GM18519 (cell line): Measurements from ENCODE around the gene MCOLN1.

Source experiments
- ATAC-seq: cut with Tn5 transposase; IDR thresholded peaks from one replicate; pipeline ENCODE4 v1.9.1; 2021; ENCODE audit warnings: mild to moderate bottlenecking, moderate library complexity; ENCODE audit not compliant: unreplicated experiment, low FRiP score

MCOLN1 gene

DNA sequence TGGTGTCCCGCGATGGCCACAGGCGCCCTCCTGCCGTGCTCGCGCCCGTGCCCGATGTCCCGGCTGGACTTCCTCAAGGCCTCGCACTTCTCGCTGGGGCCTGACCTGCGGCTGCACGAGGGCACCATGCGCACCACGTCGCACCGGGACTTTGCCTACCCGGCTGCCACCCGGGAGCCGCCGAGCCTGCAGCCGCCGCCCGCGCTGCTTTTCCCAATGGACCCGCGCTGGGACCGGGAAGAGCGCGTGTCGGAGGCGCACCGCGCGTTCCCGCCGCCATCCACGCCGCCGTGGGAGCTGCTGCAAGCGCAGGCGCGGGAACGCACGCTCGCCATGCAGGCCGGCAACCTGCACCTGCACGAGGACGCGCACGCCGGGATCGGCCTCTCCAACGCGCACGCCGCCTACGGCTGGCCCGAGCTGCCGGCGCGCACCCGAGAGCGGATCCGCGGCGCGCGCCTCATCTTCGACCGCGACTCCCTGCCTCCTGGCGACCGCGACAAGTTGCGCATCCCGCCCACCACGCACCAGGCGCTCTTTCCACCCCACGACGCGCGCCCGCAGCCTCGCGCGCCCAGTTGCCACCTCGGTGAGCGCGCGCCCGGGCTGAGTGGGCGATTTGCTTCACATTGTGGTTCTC is 21.5 kb upstream of the MCOLN1 start:
- ATAC-seq = no peak

DNA sequence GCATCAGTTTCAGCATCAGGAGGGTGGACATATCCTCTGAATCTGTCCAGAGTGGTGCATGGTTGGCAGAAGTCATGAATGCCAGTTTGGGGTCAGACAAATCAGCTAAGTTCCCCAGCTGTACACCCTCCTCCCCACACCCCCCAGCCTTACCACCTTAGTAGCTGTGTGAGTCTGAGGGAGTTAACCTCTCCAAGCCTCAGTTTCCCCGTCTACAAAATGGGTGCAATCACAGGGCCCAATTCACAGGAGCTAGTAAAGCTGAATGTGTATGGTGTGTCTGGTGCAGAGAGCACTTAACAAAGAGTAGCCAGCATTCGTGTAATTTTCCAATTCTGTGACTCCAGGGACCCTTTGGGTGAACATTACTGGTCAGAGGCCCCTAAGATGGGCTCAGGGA is 19.9 kb upstream of the MCOLN1 start:
- no peak for ATAC-seq

DNA sequence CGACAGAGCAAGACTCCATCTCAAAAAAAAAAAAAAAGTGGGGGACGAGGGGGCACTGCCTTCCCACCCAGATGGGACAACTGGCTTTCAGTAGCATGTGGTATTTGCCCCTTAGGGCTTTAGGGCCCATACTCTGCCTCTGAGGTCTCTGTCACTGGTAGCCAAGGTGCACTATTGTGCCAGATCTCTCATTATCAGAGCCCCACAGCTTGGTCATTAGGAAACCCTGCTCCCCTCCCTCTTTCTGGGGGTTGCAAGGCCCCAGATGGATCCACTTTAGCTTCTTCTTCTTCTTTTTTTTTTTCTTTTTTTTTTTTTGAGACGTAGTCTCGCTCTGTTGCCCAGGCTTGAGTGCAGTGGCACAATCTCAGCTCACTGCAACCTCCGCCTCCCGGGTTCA is 17.7 kb upstream of the MCOLN1 start:
- no peak for ATAC-seq

DNA sequence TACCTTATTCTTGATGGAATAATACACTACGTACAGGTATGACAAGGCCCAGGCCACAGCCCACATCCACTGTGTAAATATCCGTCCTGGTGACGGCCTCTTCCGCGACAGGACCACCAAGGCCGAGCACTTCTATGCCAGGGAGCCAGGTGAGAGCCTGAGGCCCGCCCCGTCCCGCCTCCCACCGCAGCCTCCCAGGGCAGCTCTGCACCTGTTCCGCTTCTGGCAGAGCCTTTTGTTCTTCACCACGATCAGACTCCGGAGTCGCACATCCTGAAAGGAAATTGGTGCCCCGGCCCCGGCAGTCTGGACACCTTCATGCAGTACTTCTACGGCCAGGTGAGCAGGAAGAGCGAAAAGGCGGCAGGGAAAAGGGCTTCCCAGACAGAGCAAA is 17.1 kb upstream of the MCOLN1 start:
- ATAC-seq = no peak

DNA sequence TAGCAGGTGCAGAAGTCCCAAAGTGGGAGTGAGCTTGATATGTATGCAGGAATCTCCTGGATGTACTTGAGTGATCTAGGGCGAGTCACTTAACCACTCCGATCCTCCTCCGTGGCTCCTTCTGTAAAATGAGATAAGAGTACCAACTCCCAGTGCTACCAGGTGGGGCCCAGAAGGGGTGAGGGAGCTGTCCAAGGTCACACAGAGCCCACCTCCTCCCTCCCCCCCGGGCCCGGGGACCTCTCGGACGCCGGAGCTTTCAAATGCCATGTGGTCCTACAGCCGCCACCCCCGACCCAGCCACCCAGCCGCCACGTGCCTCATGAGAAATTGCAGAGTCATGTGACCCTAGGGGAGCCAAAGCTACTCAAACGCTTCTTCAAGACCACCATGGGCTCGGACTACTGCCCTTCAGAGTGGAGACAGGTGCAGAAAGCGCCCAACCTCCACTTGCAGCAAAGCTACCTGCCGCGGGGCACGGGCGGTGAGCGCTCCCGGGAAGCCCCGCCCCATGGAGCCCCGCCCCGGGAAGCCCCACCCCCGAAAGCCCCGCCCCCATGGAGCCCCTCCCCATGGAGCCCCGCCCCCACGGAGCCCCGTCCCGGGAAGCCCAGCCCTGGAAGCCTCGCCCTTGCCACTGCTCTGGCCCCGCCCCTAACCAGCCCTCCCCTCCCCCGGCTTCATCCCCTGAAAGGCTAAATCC is 16.6 kb upstream of the MCOLN1 start:
- ATAC-seq = no peak

DNA sequence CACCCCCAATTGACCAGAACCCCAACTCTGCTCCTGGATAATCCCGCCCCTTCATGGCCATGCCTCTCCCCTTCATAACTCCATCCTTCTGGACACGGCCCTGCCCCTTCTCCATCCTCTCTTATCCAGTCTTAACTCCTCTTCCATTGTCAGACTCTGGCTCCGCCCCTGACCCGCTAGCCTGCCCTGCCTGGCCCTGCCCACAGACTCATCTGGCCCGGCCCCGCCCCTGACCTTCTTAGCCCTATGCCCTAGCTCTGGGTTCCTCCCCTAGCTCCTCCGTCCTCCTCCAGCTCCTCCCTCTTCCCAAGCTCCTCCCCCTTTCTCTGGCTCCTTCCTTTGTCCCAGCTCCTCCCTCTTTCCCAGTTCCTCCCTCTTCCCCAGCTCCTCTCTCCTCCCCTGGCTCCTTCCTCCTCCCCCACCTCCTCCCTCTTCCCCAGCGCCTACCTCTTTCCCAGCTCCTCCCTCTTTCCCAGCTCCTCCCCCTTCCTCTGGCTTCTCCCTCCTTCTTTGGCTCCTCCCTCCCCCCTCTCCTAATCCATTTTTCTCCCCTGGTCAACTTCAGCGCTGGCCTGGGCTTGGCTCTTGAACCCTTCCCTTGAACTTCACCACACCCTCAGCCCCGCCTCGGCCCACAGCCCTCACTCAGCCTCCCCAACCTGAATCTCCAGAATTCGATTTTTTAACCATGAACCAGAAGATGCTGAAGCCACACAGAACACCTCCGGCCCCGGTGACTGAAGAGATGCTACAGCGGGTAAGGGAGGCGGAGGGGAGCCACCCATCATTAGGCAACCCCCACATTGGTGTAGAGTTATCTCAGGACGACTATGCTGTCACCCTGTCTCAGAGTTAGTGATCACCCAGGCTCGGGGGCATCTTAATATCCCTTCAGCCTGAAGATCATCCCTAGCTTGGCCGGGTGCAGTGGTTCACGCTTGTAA is 15.8 kb upstream of the MCOLN1 start:
- ATAC-seq = no peak

DNA sequence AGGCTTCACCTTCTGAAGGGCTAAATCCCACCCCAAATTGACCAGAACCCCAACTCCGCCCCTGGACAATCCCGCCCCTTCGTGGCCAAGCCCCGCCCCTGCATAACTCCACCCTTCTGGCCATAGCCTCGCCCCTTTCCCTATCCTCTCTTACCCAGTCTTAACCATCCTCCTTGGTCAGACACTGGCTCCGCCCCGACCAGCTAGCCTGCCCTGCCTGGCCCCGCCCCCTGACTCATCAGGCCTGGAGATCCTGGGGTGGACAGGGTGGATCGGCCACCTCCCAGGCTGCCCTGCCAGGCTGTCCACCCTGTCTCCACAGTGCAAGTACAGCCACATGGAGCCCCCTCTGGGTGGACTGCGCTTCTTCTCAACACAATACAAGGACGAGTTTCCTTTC is 14.5 kb upstream of the MCOLN1 start:
- ATAC-seq = no peak

DNA sequence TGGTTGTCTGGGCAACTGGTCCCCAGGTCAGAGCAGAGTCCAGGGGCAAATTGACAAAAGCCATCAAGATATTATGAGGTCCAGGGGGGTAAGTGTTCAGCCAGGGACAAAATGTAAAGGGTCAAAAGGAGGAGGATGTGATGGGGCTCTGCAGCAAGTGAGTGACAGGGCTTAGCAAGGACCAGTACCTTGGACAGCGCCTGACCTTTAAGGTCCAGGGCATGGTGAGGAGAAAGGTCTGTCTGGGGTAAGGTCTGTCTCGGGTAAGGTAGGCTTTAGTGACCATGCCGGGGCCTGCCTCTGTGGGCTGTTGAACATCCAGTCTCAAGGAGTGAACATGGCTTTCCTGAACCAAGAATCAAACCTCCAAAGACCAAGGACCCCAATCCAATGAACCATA is 12.8 kb upstream of the MCOLN1 start:
- ATAC-seq = no peak

DNA sequence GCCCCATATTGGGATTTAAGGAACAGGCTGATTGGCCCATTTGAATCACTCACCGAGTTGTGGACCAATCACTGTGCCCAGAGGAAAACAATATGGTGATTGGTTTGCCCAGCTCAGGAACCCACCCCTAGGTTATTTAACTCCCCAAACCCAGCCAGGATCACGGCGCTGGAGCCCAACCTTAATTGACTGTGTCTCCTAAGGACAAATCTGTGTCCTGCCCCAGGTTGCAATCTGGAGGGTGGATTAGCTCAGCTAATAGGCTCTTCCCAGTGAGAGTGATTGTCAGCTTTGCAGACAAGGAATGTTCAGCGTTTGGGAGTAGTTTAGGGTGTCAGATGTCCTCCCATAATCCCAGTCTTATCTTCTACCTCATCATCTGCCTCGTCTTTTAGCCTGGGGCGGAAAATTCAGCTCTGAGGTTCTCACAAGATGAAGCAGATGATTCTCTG is 10.0 kb upstream of the MCOLN1 start:
- ATAC-seq = no peak

DNA sequence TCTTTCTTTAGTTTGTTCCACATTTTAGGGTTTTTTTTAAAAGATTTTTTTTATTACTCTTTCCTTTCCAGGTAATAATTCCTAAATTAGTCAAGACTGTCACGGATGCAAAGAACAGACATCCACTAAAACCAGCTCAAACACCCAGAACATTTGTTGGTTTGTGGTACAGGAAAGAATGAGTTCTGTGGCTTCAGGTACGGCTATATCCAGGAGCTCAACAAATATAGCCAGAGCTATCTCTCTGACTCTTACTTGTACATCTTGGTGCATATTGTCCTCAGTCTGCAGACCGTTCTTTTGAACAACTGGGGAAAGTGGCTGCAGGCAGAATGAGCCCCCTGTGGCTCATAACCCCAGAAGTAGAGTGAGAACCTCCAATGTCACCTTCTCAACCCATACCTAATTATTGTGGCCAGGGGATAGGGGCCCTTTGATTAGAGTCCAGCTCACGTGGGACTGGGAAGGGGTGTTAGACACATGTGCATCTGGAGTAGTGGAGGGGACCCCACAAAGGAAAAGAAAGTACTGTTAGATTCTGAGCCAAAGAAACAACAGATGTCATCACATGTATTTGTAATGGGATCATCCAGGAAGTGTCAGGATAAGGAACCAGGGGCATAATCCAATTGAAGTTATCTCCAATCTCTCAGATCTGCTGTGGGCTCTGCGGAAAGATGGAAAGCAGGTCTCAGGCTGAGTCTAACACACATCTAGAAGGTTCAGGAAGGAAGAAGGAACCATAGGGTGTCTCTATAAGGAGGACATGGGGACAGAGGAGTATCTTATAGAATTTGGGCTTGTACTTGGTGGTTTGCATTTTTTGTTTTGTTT is 8.4 kb upstream of the MCOLN1 start:
- no peak for ATAC-seq

DNA sequence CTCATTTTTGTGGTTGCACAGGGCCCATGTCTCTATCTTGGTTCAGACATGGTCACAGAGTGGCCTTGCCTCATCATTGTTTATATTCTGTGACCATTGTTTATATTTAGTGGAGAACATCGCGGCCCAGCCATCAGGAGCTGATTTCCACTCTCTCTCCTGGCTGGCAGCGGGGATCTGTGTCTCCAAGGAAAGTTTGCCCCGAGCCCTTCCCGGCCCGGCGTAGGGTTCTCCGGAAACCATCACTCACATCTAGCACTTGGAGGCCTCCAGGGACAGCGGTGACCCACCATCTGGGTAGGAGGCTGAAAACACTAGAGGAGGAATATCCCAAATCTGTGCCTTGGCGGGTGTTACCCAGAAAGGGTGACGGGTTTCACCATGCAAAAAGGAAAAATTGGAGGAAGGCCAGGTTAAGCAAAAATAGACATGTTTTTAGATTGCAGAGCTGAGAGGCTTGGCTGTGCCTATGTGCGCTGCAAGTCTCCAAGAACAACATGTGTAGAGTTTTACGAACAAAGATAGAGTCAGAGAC is 7.2 kb upstream of the MCOLN1 start:
- ATAC-seq = no peak

DNA sequence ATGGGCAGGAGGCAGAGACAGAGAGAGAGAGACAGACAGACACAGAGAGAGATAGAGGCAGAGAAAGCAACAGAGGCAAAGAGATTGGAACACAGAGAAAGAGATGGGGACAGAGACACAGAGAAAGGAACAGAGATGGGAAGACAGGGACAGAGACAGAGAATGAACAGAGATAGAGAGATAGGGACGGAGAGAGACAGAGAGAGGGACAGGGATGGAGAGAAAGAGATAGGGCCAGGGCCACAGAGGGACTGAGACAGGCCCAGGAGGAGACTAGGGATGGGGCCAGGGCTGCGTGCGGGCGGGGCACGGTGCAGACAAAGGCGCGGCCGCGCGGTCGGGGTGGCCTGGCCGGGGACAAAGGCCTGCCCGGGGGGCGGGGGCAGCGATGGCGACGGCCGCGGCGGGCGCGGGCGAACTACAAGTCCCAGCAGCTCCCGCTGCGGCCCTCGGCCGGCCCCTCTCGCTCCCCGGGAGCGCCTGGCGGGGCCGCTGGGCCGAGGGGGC is 6.7 kb upstream of the MCOLN1 start, which contains the start of gene ZNF358:
TSS of gene ZNF358 (plus strand) at position 459 of the 507 bp plus-strand sequence. CDS start 3,140 bp downstream, outside the sequence.
- no peak for ATAC-seq

DNA sequence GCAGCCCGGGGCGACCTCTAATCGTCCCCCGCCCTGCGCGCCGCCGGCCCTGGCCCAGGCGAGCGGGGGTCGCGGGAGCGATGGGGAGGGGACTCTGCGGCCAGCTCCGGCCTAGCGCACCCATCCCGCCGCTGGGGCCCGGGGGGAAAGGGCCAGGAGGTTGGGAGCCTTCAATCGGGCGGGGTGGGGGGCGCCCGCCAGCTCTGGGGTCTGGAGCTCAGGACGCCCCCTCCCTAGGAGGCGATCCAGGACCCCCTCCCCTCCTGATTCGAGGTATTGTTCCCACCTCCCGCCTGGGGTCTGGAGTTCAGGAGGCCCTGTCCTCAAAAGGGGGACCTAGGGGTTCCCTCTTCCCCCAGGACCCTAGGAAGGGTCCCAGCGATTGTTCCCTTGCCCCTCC is 6.1 kb upstream of the MCOLN1 start:
- no peak for ATAC-seq

DNA sequence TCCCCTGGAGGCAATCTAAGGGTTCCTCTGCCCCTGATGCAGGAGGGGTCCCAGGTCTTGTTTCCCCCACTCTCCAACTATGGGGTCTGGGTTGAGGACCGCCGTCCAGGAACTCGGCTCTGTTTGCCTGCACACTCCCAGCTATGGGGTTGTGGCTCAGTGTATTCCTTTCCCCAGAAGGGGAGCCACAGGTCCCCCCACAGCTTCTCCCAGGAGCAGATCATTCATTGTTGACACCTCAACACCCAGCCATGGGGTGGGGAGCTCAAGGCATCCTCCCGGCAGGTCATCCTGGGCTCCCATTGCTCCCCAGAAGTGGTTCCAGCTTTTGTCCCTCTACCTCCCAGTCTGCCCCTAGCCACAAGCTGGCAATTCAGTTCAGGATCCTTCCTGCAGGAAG is 5.5 kb upstream of the MCOLN1 start:
- no peak for ATAC-seq

DNA sequence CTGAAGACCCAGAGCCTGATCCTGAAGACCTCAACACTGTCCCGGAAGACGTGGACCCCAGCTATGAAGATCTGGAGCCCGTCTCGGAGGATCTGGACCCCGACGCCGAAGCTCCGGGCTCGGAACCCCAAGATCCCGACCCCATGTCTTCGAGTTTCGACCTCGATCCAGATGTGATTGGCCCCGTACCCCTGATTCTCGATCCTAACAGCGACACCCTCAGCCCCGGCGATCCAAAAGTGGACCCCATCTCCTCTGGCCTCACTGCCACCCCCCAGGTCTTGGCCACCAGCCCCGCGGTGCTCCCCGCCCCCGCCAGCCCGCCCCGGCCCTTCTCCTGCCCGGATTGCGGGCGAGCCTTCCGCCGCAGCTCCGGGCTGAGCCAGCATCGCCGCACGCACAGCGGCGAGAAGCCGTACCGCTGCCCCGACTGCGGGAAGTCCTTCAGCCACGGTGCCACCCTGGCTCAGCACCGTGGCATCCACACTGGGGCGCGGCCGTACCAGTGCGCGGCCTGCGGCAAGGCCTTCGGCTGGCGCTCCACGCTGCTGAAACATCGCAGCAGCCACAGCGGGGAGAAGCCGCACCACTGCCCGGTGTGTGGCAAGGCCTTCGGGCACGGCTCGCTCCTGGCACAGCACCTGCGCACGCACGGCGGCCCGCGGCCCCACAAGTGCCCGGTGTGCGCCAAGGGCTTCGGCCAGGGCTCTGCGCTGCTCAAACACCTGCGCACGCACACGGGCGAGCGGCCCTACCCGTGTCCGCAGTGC is 2.9 kb upstream of the MCOLN1 start:
- ATAC-seq = no peak

DNA sequence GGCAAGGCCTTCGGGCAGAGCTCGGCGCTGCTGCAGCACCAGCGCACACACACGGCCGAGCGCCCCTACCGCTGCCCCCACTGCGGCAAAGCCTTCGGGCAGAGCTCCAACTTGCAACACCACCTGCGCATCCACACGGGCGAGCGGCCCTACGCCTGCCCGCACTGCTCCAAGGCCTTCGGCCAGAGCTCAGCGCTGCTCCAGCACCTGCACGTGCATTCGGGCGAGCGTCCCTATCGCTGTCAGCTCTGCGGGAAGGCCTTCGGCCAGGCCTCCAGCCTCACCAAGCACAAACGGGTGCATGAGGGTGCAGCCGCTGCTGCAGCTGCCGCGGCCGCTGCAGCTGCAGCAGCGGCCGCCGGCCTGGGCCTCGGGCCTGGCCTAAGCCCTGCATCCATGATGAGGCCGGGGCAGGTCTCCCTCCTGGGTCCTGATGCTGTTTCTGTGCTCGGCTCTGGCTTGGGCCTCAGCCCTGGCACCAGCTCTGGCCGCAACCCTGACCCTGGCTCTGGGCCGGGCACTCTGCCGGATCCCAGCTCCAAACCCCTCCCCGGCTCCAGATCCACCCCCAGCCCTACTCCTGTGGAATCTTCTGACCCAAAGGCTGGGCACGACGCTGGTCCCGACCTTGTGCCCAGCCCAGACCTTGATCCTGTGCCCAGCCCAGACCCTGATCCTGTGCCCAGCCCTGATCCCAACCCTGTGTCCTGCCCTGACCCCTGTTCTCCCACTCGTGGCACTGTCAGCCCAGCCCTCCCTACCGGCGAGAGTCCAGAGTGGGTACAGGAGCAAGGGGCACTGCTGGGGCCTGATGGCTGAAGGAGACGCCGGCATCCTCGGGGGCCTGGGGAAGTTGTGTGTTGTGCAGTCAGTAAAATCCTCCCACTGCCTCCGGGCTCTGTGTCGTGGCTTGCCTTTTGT is 2.0 kb upstream of the MCOLN1 start:
- ATAC-seq = no peak

DNA sequence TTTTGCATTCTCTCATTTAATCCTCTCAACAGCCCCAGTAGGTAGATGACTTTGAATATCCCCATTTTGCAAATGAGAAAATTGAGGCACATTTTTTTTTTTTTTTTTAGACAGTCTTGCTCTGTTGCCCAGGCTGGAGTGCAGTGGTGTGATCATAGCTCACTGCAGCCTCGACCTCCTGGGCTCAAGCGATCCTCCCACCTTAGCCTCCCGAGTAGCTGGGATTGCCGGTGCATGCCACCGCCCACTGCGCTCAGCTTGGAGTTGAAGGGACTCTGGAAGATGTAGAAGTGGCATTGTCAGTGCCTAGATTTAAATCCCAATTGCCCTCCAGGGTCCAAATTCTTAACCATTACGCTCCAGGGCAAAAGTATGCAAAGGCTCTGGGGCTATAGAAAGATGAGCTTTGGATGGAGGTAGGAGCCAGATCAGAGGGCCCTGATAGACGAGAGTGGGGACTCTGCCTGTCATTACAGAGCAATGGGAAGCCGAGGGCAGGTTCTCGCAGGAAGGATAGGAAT is 813 bp upstream of the MCOLN1 start:
- no peak for ATAC-seq
